Fibroblast of skin of left quadriceps (primary cell): ENCODE results near the gene NR2C2.
A peak's percentile ranks its signal among the peaks of the same experiment; 100 is the strongest.
"Not testable (repeated sequence)": the region's sequence is repeated elsewhere in the genome, so short reads cannot be mapped to it uniquely, and the experiment has no call there.

Experiments
- DNase-seq, 2 experiments: peaks; one replicate each; pipeline ENCODE4 v3.0.0-alpha.2; 2013; ENCODE audit warnings: low read depth in 2 of 2

NR2C2 gene

GRCh38 chr3:14957925-14958324 is 10.5 kb downstream of the NR2C2 start:
- DNase-seq: no peak

- DNase-seq: no peak
These were observed 12.1 kb downstream of the NR2C2 start for GRCh38 chr3:14959359-14959943.

GRCh38 chr3:14962762-14963161 is 15.4 kb downstream of the NR2C2 start:
- DNase-seq: peak; percentile 6 to 11

GRCh38 chr3:14967285-14967684 is 19.9 kb downstream of the NR2C2 start:
- DNase-seq: no peak

- no peak for DNase-seq
These were observed 22.3 kb downstream of the NR2C2 start for GRCh38 chr3:14969671-14970070.

- DNase-seq: no peak
These were observed 28.9 kb downstream of the NR2C2 start for GRCh38 chr3:14976317-14976716.

GRCh38 chr3:14980689-14981088 is 33.3 kb downstream of the NR2C2 start:
- no peak for DNase-seq

GRCh38 chr3:14984581-14985113 is 37.3 kb downstream of the NR2C2 start:
- DNase-seq: no peak

- DNase-seq: no peak
These were observed 41.6 kb downstream of the NR2C2 start for GRCh38 chr3:14988988-14989394.

GRCh38 chr3:14989943-14990779 is 42.8 kb downstream of the NR2C2 start:
- no peak for DNase-seq

- no peak for DNase-seq
These were observed 43.4 kb downstream of the NR2C2 start for GRCh38 chr3:14990780-14991148.

- no peak for DNase-seq
These were observed 43.9 kb downstream of the NR2C2 start for GRCh38 chr3:14991151-14991742.

GRCh38 chr3:14991818-14992612 is 44.6 kb downstream of the NR2C2 start:
- DNase-seq: no peak

- DNase-seq: no peak
These were observed 50.6 kb downstream of the NR2C2 start for GRCh38 chr3:14997941-14998340.

- DNase-seq: not testable (repeated sequence)
These were observed 51.8 kb downstream of the NR2C2 start for GRCh38 chr3:14999182-14999581.

GRCh38 chr3:15007681-15008141 is 60.3 kb downstream of the NR2C2 start:
- DNase-seq: peak; percentile 19 to 31

GRCh38 chr3:15009167-15009566 is 61.8 kb downstream of the NR2C2 start:
- DNase-seq: no peak

- DNase-seq: no peak
These were observed 63.3 kb downstream of the NR2C2 start for GRCh38 chr3:15010664-15011063.

- DNase-seq: no peak
These were observed 63.8 kb downstream of the NR2C2 start for GRCh38 chr3:15011174-15011573.

- no peak for DNase-seq
These were observed 67.4 kb downstream of the NR2C2 start for GRCh38 chr3:15014606-15015328.

- no peak for DNase-seq
These were observed 68.1 kb downstream of the NR2C2 start for GRCh38 chr3:15015456-15015855.
